ENCODE results near the gene ELOVL5. TPM values are rescaled to one million over a fixed set of nuclear protein-coding genes. Genes with fewer than 3 reads are reported as not detected.

ELOVL5 gene
- total RNA-seq, 1 donor from 2014 or later = 72.4 TPM

DNA sequence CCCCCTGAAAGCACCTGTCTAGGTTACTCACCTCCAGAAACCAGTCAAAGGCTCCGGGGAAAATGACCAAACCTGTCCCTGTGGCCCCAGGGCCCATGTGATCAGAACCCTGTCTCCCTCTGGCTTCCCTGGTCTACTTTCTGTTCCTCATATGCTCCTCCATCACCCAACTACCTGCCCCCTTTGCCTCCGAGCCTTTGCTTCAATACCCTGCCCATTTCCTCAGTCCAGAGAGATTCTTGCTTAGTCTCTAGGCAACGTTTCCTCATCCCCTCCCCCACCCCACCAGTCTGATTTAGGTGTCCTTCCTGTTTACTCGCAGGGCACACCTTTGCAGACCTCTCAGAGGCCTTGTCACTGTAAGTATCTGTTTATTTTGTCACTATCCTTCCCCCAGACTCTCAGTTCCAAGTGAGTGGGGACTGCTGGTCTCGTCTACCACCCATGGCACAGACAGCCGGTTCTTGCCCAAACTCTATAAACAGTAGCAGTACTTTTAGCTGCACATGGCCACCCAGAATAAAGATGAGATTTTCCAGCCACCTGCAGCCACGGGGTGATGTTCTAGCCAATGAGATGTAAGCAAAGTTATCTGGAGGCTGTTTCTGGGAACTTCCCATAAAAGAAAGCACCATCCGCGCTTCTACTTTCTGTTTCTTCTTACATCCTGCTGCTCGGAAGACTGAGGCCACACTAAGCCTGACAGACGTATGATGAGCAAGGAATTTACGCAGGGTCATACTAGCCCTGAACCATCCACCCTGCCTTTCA, 13.3 kb downstream of the ELOVL5 start:
- no peak for TF ChIP-seq CTCF (IDR thresholded peaks at IDR 0.05)
- peak overlapping the region; percentile 66 for H3K27ac ChIP-seq
- intact Hi-C loops (cut with DNase I) = no loop called here
- H3K4me1 ChIP-seq = peaks cover 36% of the 10 kb centered on the region
- H3K9me3 ChIP-seq = no peaks in the 10 kb centered on the region
- no peaks in the 10 kb centered on the region for H3K27me3 ChIP-seq (ENCODE audit: low read depth)
- H3K36me3 ChIP-seq = no peaks in the 10 kb centered on the region
- DNase-seq (peak; percentile 42), ATAC-seq (peak; percentile 47 to 68)
- H3K4me3 ChIP-seq = peak overlapping the region; percentile 37

GRCh38 chr6:53333439-53334408, 15.0 kb downstream of the ELOVL5 start:
- Histone ChIP-seq H3K27ac (no peak overlapping the region), H3K4me1 (peaks cover 34% of the 10 kb centered on the region), H3K9me3 (no peaks in the 10 kb centered on the region), H3K36me3 (no peaks in the 10 kb centered on the region), H3K27me3 (ENCODE audit: low read depth) (no peaks in the 10 kb centered on the region), H3K4me3 (no peak overlapping the region)
- TF ChIP-seq CTCF (IDR thresholded peaks at IDR 0.05) = no peak
- DNase-seq = no peak
- intact Hi-C loops (cut with DNase I) = no loop called here
- no peak for ATAC-seq

DNA sequence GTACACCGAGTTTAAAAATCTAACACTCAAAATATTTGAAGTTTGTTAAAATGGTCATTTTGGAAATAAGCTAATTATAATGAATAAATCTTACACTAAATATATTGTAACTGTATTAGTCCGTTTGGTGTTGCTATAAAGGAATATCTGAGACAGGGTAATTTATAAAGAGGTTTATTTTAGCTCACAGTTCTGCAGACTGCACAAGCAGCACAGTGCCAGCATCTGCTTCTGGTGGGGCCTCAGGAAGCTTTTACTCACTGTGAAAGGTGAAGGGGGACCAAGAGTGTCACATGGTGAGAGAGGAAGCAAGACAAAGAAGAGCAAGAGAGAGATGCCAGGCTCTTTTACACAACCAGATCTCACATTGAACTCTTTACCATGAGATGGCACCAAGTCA, 17.1 kb downstream of the ELOVL5 start:
- Histone ChIP-seq H3K27ac (no peak overlapping the region), H3K27me3 (ENCODE audit: low read depth) (no peaks in the 10 kb centered on the region), H3K4me3 (no peak overlapping the region), H3K9me3 (no peaks in the 10 kb centered on the region), H3K4me1 (peaks cover 36% of the 10 kb centered on the region), H3K36me3 (no peaks in the 10 kb centered on the region)
- no peak for TF ChIP-seq CTCF (IDR thresholded peaks at IDR 0.05)
- intact Hi-C loops (cut with DNase I) = no loop called here
- DNase-seq (no peak), ATAC-seq (no peak)

DNA sequence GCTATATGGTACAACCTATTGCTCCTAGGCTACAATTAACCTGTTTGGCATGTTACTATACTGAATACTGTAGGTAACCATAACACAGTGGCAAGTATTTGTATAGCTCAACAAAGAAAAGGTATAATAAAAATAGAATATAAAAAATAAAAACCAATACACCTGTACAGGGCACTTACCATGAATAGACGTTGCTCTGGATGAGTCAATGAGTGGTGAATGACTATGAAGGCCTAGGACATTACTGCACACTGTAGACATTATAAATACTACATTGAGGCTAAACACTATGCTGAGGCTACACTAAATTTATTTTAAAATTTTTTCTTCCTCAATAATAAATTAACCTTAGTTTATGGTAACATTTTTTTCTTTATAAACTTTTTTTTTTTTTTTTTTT, 18.6 kb downstream of the ELOVL5 start:
- TF ChIP-seq CTCF (IDR thresholded peaks at IDR 0.05) = no peak
- DNase-seq = no peak
- Histone ChIP-seq H3K4me3 (no peak overlapping the region), H3K27ac (no peak overlapping the region), H3K4me1 (peaks cover 32% of the 10 kb centered on the region), H3K36me3 (no peaks in the 10 kb centered on the region), H3K9me3 (no peaks in the 10 kb centered on the region), H3K27me3 (ENCODE audit: low read depth) (no peaks in the 10 kb centered on the region)
- intact Hi-C loops (cut with DNase I) = no loop called here
- ATAC-seq = no peak

DNA sequence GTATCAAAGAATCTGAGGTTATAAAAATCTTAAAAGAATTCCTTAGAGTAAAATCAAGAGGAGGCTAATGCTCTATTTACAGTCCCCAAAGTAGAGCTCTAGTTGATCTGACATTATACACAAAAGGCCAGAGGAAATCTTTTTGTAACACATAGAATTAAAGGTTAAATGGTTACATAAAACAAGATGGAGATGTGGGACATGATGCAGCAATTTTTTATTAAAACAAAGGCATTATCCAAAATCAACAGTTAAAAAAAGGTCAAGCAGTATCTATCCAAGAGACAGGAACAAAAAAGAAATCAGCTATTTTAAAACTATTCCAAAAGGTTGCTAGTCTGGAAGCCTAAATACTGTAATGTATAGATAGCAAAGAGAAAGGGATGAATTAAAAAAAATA, 20.4 kb downstream of the ELOVL5 start:
- no peak for DNase-seq
- no peak overlapping the region for H3K4me3 ChIP-seq
- no peak for ATAC-seq
- TF ChIP-seq CTCF (IDR thresholded peaks at IDR 0.05) = no peak
- H3K4me1 ChIP-seq = peaks cover 24% of the 10 kb centered on the region
- H3K27me3 ChIP-seq (ENCODE audit: low read depth) = no peaks in the 10 kb centered on the region
- H3K9me3 ChIP-seq = no peaks in the 10 kb centered on the region
- no peak overlapping the region for H3K27ac ChIP-seq
- intact Hi-C loops (cut with DNase I) = no loop called here
- no peaks in the 10 kb centered on the region for H3K36me3 ChIP-seq
